ENCODE data around the gene ZFP3.
"Not testable (repeated sequence)": the region's sequence is repeated elsewhere in the genome, so short reads cannot be mapped to it uniquely, and the experiment has no call there.

Gene ZFP3

DNA sequence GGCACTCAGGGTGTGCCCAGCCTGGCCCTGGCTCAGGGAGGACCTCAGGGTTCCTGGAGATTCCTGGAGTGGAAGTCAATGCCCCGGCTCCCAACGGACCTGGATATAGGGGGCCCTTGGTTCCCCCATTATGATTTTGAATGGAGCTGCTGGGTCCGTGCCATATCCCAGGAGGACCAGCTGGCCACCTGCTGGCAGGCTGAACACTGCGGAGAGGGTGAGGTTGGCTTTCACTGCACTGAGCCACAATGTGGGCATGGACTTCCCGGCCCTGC, 61.1 kb downstream of the ZFP3 start:
- no peak for TF ChIP-seq CTCF (IDR thresholded peaks at IDR 0.05; ENCODE audit: low read depth, low read length)
- H3K4me3 ChIP-seq (ENCODE audit: low read depth, low read length), result no peak overlapping the region
- in situ Hi-C loops (cut with HindIII; ENCODE audit: low sequenced_read_pairs), result no loop called here
- DNase-seq (ENCODE audit: low read depth, low spot score), result no peak

GRCh38 chr17:5142877-5143276, 64.6 kb downstream of the ZFP3 start:
- not testable (repeated sequence) for DNase-seq (ENCODE audit: low read depth, low spot score)

More at GRCh38 chr17:5142877-5143276, 64.6 kb downstream of the ZFP3 start:
- H3K4me3 ChIP-seq (ENCODE audit: low read depth, low read length); in situ Hi-C loops (cut with HindIII; ENCODE audit: low sequenced_read_pairs): not testable (repeated sequence)
